ENCODE data around the gene SRRT.
"Not testable (repeated sequence)": the region's sequence is repeated elsewhere in the genome, so short reads cannot be mapped to it uniquely, and the experiment has no call there.

The SRRT gene

GRCh38 chr7:100854899-100855298 is 20.0 kb upstream of the SRRT start:
- not testable (repeated sequence) for DNase-seq

- DNase-seq, result no peak
Measured at GRCh38 chr7:100855515-100855914, 19.4 kb upstream of the SRRT start.

- no peak for DNase-seq
Measured at GRCh38 chr7:100856871-100857282, 18.0 kb upstream of the SRRT start.

- no peak for DNase-seq
Measured at GRCh38 chr7:100859856-100860255, 15.0 kb upstream of the SRRT start.

- no peak for DNase-seq
Measured at GRCh38 chr7:100860702-100861615, 13.9 kb upstream of the SRRT start.

- DNase-seq, result no peak
Measured at GRCh38 chr7:100861616-100861985, 13.3 kb upstream of the SRRT start.

- no peak for DNase-seq
Measured at GRCh38 chr7:100863406-100863950, 11.4 kb upstream of the SRRT start.

GRCh38 chr7:100864263-100864845 is 10.5 kb upstream of the SRRT start:
- DNase-seq, result no peak

GRCh38 chr7:100865372-100865911 is 9.5 kb upstream of the SRRT start:
- DNase-seq, result no peak

GRCh38 chr7:100865938-100866728 is 8.8 kb upstream of the SRRT start:
- peak; percentile 56 for DNase-seq

- no peak for DNase-seq
Measured at GRCh38 chr7:100866729-100867039, 8.2 kb upstream of the SRRT start.

GRCh38 chr7:100867040-100867775 is 7.7 kb upstream of the SRRT start, which contains the start of gene TRIP6:
Gene TRIP6, plus strand, starts transcription at chr7:100867387. Its CDS starts 111 bp downstream, at chr7:100867498.
- DNase-seq, result peak; percentile 78

GRCh38 chr7:100867776-100868485 is 7.0 kb upstream of the SRRT start:
- no peak for DNase-seq

- DNase-seq, result no peak
Measured at GRCh38 chr7:100873599-100874299, 1.2 kb upstream of the SRRT start.

- DNase-seq, result no peak
Measured at GRCh38 chr7:100874300-100874576, 665 bp upstream of the SRRT start.

GRCh38 chr7:100875356-100875751 is 451 bp downstream of the SRRT start:
- peak; percentile 65 for DNase-seq

- no peak for DNase-seq
Measured at GRCh38 chr7:100878013-100878412, 3.1 kb downstream of the SRRT start.

- DNase-seq, result no peak
Measured at GRCh38 chr7:100878685-100879084, 3.8 kb downstream of the SRRT start.

- no peak for DNase-seq
Measured at GRCh38 chr7:100879685-100880261, 4.9 kb downstream of the SRRT start.

GRCh38 chr7:100880645-100881044 is 5.7 kb downstream of the SRRT start:
- DNase-seq, result no peak

- no peak for DNase-seq
Measured at GRCh38 chr7:100881136-100881535, 6.2 kb downstream of the SRRT start.
